DMS 273 (cell line): ENCODE measurements around the gene HMCN1.
A peak's percentile ranks its signal among the peaks of the same experiment; 100 is the strongest.

Experiments
- DNase-seq: peaks from one replicate; lab custom pipeline; 2025; ENCODE audit not compliant: unreplicated experiment; lab: John Stamatoyannopoulos, UW

The HMCN1 gene

DNA sequence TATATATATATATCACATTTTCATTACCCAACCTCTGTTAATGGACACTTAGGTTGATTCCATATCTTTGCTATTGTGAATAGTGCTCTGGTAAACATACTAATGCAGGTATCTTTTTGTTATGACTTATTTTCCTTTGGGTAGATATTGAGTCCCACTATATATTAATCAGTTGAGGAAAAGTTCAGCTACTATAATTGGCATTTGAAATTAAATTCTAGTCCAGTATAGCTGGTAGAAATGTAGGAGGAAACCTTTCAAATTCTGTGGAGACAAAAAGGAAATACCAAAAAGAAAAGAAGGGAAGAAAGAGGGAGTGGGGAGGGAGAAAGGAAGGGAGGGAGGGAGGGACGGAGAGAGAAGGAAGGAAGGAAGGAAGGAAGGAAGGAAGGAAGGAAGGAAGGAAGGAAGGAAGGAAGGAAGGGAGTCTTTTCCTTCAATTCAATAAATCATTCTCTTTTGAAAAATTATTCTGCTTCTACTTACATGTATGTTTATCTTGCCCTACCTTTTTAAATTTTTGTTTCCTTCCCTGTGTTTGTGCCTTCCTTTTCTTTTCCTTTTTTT lies 329.0 kb downstream of the HMCN1 start:
- no peak for DNase-seq

GRCh38 chr1:186066411-186066810 lies 332.2 kb downstream of the HMCN1 start:
- no peak for DNase-seq

GRCh38 chr1:186073697-186074096 lies 339.5 kb downstream of the HMCN1 start:
- no peak for DNase-seq

- no peak for DNase-seq
Measured at GRCh38 chr1:186076006-186076405, 341.8 kb downstream of the HMCN1 start.

GRCh38 chr1:186078245-186078644 lies 344.1 kb downstream of the HMCN1 start:
- DNase-seq, result no peak

DNA sequence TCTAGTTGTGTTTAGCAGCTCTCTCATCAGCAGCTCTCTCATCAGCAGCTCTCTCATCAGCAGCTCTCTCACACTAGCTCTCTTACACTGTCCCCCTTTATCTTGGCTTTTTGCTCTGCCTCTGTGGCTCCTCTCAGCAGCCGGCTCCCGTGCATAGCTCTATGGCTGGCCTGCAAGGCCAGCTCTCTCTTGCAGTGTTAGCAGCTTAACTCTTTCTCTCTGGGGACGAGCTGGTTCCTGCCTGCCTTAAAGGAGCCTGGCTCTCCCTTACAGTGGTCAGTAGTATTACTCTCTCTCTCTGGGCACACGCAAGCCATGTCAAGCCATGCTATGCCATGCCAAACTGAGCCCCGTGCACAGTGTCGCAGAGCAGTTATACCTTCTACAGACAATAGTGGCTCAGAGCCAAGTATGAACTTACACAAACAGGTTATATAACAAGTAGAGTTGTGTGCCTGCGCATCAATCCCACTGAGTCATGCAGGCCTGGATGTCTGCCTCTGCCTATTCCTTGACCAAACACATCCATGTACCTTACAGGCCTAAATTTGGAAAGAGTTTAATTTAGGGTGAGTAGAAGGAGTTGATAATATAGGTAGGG lies 345.0 kb downstream of the HMCN1 start:
- no peak for DNase-seq

DNA sequence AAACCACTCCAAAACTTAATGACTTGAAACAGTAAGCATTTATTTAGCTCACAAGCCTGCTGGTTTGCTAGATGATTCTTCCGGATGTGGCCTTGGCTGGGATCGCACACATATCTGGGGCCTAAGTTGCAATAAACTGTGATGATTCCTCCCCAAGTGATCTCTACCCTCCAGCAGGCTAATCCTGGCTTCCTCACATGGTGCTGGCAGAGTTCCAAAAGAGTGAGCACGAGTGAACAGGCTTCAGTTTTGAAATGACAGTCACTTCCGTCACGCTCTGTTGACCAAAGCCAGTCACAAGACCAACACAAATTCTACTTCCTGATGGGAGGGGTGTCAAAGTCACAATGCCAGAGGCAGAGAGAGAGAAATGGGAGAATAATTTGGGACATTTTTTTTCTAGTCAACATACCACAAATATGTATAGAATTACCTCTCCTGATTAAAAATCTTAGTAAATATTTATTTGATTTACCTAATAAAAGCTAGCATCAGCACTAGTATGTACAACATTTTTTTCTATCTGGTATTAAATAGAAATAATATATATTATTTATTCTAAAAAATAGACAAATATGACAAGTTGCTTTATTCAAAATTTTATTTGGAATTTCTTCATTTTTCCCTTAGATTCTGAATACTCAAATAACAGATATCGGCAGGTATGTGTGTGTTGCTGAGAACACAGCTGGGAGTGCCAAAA lies 348.2 kb downstream of the HMCN1 start:
- peak; percentile 93 for DNase-seq

- DNase-seq, result no peak
Measured at GRCh38 chr1:186086583-186086982, 352.4 kb downstream of the HMCN1 start.

DNA sequence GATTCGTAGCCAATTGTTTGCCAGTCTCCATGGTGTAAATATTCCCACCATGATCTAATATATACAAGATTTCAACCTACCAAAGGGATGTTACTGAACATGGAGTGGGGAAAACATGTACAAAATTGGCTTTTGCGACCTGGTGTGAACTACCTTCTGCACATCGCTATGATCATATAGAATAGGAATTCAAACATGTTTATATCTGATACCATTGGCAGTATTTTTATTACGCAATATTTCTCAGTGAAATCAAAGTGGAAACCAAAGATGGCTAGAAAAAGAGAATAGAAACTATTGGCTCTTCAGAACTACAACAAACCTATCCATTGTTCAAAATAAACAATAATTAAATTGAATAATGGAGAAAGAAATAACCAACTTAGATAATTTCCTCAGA lies 355.7 kb downstream of the HMCN1 start:
- DNase-seq, result no peak

GRCh38 chr1:186091222-186091720 lies 357.1 kb downstream of the HMCN1 start:
- DNase-seq, result no peak

GRCh38 chr1:186093437-186093836 lies 359.2 kb downstream of the HMCN1 start:
- no peak for DNase-seq

GRCh38 chr1:186094172-186094571 lies 360.0 kb downstream of the HMCN1 start:
- DNase-seq, result no peak

DNA sequence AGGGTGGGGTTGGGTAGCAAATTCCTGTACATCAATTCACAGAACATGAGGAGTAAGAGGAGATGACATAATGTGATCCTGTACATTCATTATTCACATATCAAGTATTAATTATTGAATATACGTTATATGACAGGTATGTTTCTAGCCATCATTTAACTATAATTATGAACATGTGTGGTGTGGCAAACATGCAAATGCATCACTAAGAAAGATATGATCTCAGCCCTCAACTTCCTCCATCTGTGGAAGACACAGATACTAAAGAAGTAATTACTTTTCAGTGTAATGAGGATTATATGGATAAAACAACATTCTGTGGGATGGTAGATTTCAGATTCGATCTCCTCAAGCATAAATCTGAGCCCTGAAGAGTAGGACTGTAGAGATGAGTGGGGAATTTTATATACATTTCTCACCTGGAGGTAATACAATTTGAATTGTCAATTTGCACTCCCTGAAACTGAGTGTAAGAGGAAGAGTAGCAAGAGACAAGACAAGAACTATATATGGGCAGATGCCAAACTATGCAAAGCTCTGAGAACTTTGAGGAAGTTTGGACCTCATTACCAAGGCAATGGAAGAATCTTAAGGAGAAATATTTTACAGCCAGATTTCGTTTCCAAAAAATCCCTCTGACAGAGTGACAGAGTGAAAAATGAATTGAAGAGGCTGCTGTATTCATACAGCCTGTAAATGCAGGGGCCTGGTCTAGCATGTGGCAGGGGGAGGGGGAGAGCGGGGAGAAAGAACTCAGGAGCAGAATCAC lies 365.3 kb downstream of the HMCN1 start:
- DNase-seq, result no peak

DNA sequence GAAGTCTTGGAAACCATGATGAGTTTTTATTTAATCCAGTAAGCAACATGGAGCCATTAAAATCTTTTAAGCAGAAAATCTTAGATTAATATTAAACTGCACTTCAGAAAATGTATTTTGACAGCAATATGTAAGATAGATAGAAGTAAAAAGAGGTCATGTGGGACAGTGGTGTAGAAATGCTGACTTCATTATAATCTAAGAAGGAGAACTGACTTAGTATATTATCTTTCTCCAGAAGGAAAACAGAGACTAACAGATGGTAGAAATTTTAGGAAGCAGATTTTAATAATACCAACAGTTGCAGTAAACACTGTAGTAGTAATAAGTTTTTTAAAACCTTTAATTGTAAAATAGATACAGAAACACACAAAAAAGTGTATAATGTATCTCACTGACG lies 367.9 kb downstream of the HMCN1 start:
- no peak for DNase-seq

DNA sequence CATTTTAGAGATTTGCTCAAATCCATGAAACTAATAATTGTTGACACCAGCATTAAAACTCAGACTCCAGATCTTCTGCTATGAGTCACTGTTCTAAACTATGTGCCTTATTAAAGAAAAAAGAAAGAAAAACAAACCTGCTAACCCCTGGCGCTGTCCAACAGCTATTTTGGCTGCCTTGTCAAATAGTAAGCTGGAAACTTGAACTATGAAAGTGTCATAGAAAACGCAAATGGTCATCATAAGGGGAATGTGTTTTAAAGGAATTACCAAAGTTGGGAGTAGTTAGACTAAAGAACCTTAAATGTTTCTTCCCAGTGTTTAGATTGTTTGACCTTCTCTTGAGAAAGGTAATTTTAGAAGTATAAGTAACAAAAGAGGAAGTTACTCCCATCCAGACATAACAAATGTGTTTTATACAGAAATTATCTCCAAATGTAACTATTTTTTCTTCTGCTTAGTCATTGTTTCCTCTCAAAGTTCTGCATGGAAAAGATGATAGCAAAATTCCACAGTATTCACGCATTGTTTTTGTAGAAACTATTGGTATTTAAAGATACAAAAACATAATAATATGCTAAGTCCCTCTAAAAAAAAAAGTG lies 368.5 kb downstream of the HMCN1 start:
- DNase-seq, result no peak

DNA sequence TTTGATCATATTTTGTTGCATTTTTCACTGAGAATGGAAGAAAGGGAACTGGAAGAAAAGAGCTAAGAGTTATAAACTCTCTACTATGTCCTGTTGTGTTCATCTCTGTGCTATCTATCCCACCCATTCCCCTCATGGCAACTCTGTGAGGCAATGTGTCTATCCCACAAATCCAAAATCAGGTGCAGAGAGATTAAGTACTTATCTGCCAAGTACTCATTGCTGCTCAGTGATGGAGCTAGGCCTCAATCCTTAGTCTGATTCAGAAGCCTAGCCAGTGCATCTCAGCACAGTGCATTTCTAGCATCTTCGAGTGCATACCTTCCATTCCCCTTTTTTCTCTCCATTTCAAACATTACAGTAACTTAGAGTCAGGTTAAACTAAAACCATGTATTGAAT lies 370.3 kb downstream of the HMCN1 start:
- DNase-seq, result no peak

- DNase-seq, result no peak
Measured at GRCh38 chr1:186112280-186112679, 378.1 kb downstream of the HMCN1 start.

DNA sequence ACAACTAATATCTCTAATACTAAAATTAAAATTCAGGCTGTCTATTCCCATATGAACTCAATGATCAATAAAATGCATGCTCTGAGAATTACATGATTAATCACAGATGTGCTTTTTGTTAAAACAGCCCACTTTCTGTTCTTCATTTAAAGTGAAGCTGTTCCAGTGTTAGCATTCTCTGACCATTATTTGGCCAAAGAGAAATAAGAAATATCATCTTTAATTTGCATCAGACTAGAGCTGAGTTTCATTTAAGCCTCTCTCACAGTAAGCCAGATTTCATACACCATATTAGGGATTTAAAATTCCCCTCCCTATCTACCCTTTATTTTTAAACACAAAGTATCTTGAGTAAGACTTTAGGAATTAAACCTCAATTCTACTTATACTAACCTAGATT lies 379.3 kb downstream of the HMCN1 start:
- no peak for DNase-seq

GRCh38 chr1:186118724-186119123 lies 384.5 kb downstream of the HMCN1 start:
- no peak for DNase-seq

GRCh38 chr1:186122837-186123236 lies 388.6 kb downstream of the HMCN1 start:
- DNase-seq, result no peak

DNA sequence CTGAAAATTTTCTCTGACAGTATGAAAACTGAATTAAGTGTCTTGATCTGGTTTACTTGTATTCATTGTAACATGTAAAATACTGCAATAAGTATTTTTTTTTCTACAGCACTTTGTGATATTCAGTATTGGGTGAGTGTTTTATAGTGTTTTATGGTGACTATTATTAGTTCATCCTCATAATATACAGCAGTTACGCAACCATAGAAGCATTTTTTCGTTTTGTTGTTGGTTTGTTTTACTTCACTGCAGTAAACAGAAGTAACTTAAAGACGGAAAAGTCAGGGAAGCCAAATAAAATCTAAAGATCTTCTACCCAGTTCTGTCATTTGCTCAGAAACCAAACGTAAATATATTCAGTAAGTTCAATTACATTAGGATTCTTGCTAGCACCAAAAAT lies 390.8 kb downstream of the HMCN1 start:
- DNase-seq, result no peak
